NCI-H146 treated with DMSO at 0.1 percent for 48 hours (cell line): Measurements from ENCODE around the gene CAMKMT.
A peak's percentile ranks its signal among the peaks of the same experiment; 100 is the strongest.
"Not testable (repeated sequence)": the region's sequence is repeated elsewhere in the genome, so short reads cannot be mapped to it uniquely, and the experiment has no call there.

Source experiments
- DNase-seq: peaks from one replicate; lab custom pipeline; 2025; ENCODE audit not compliant: unreplicated experiment; lab: John Stamatoyannopoulos, UW

Gene CAMKMT

GRCh38 chr2:44495544-44495943 is 133.8 kb downstream of the CAMKMT start:
- DNase-seq: no peak

DNA sequence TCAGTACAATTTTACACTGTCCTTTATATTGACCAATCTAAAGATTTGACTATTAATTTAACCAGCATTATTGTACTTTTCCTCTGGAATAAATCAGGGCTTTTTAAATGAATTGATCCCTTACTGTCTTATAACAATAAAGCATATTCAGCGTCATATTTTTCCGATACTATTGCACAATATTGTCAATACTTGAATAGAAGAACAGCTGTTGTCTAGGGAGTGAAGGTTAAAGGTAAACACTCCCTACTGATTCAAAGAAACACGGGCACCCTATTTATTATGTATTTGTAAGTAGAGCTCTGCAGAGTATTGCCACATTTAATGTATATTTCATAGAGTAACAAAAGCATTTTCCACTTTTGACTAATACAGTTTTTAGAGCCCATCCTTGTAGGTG is 134.4 kb downstream of the CAMKMT start:
- peak; percentile 46 for DNase-seq

DNA sequence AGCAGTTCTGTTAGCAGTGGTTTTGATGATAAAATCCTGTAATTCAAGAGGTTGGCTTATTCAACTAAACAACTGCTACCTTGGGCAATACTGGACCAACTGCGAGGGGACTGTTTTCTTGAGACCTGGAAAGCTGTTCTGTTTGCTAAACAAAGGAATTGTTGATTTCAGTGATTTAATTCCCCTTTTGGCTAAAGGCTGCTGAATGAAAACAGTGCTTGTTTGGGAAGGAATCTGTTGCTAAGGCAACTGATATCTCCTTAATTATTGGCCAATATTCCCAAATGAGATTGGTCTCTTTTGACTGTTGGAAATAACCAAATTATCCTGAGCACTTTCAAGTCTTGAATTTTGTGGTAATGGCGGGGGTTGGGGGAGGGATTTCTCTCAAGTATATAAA is 136.8 kb downstream of the CAMKMT start:
- no peak for DNase-seq

- not testable (repeated sequence) for DNase-seq
These were observed 143.9 kb downstream of the CAMKMT start for GRCh38 chr2:44505664-44506063.

DNA sequence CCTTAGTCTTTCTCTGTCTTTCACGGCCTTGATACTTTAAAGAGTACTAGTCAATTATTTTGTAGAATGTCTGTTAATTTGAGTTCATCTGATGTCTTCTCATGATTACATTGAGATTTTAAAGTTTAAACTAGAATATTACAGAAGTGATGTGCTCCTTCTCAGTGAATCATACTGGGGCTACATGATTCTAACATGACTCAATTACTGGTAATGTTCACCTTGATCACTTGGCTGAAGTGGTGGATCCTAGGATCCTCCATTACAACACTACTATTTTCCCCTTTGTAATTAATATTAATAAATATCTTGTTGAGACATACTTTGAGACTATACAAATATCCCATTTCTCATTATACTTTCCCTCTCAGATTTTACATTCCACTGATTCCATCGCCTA is 148.5 kb downstream of the CAMKMT start:
- DNase-seq: no peak

GRCh38 chr2:44515416-44515815 is 153.7 kb downstream of the CAMKMT start:
- no peak for DNase-seq

DNA sequence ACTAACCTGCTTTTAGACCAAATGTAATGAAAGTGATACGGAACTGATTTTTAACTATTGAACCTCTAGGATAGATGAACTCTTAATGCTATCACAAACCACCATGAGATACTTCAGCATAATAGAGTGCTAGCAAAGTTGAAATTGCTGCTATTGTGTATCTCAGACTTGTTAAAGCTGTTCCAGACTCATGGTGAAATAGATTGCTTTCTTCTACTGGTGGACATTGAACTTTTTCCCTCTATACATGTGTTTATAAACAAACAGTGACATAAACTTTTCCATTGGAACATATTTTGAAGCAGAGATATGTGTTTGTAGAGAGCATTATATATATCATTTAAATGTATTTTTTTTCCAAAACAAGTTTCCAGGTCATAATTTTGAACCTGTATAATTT is 157.3 kb downstream of the CAMKMT start:
- no peak for DNase-seq

GRCh38 chr2:44522846-44523245 is 161.1 kb downstream of the CAMKMT start:
- no peak for DNase-seq

DNA sequence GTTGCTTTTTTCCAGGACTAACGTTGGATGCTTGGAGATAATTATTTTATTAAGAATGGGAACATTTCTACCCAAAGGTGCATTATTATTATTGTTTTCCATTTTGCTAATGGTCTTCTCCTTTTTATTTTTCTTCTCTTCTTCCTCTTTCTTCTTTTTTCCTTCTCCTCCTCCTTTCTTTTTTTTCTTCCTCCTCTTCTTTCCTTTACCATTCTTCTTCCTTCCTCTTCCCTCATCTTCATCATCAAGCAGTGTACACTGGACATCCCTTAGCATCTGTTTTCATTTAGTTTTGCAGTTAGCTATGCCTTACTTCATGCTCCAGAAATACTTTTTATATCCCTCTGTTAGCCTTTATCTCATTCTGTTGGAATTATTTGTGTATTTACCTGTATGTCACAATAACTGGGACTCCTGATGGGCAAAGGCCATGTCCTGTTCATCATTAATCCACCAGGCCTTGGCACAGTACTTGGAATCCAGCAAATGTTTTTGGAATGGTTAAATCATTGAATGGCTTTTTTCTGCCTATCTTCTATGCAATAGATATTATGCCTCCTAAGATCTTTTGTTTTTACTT is 162.7 kb downstream of the CAMKMT start:
- DNase-seq: no peak

DNA sequence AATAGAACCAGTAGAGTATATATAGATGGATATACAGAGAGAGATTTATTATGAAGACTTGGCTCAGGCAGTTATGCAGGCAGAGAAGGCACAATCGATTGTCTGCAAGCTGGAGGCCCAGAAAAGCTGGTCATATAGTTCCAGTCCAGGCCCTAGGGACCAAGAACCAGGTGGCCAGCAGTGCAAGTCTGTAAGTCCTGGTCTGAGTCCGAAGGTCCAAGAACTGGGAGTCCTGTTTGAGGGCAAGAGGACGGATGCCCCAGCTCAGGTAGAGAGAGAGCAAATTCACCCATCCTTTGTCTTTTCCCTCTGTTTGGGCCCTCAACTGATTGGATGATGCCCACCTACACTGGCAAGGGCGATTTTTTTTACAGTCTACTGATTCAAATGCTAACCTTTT is 164.6 kb downstream of the CAMKMT start:
- DNase-seq: no peak

- DNase-seq: no peak
These were observed 166.8 kb downstream of the CAMKMT start for GRCh38 chr2:44528595-44528994.

DNA sequence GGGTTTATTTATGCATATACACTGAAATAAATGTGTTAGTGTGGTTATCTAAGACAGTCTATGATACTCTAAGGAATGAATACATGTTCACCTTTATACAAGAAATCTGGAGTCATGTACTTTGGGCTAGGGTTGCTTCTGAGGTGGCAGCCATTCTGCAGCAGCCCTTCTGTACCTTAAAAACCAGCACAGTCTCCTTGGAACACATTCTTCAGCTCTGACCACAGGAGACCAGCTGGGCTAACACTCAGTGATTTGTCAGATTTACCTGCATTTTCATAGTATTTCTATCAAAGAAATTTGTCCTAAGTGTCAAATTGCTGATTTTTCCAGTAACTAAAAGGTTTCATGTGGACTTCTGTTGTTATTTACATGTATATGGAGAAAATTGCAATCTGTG is 167.7 kb downstream of the CAMKMT start:
- DNase-seq: no peak

GRCh38 chr2:44531289-44531688 is 169.5 kb downstream of the CAMKMT start:
- no peak for DNase-seq

DNA sequence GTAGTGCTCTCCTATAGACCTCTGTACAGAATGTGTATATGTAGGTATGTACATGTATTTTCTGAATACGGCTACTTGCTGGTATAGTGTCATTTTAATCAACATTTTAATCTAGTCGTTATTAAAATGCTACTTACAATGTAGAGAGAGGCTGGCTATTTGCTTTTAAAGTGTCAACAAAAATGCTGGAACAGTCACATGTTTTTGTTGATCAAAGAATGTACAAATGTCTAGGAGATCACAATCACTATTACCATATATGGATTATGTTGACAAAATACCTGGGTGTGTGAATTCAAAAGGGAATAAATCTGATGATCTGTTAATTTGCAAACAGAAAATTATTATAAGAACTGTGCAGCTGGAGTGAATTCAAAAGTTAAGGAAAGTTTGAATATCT is 170.3 kb downstream of the CAMKMT start:
- no peak for DNase-seq

- no peak for DNase-seq
These were observed 171.8 kb downstream of the CAMKMT start for GRCh38 chr2:44533508-44533907.

DNA sequence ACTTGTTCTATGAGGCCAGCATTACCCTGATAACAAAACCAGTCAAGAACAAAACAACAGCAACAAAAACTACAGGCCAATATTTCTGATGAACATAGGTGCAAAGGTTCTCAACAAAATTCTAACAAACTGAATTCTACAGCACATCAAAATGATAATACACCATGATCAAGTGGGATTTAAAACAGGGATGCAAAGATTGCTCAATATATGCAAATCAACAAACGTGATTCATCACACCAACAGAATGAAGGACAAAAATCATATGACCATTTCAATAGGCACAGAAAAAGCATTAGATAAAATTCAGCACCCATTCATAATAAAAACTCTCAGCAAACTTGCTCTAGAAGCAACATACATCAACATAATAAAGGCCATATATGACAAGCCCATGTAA is 173.6 kb downstream of the CAMKMT start:
- DNase-seq: no peak

GRCh38 chr2:44537264-44537663 is 175.5 kb downstream of the CAMKMT start:
- no peak for DNase-seq

GRCh38 chr2:44542520-44542919 is 180.8 kb downstream of the CAMKMT start:
- DNase-seq: no peak

DNA sequence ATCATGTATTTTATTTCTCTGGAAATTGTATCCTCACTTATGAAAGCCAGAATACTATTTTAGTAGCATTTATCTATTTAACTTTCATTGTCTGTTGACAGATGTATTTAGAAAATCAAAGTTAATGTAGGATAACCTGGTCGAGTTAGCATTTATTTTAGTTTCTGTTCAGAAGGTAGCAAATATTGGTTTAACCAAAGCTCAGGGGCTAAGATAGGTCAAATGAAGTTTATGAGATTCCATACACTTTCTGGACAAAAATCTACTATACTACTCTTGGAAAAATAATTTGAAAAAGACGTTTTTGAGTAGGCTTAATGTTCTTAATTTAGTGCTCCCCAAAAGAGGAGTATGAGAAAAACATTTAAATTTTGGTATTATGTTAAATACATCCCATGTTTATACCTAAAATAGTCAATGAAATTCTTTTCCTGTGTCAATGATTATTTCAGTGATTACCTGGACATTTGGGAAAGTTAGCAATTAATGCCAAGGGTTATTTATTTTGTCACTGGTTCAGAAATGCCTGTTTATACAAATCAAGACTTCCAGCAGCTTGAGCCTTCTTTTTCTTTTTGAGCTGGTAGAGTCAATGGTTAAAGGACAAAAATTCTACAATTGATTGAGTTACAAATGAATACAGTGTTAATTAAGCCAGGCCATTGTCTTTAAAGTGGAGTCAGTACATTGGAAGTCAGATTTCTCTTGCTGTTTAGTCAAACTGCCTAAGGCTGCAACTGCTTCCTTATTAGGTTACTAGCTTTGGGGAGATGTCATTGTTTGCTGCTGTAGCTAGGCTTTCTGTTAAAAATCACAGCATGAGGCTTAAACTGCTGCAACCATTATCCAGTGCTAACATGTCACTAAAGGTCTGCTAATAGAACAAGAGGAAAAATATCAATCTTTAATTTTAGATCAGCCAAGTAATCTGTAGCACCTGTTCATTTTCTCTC is 182.3 kb downstream of the CAMKMT start:
- peak; percentile 98 for DNase-seq

- peak; percentile 66 for DNase-seq
These were observed 183.3 kb downstream of the CAMKMT start for GRCh38 chr2:44545005-44545404.

- DNase-seq: peak; percentile 82
These were observed 184.8 kb downstream of the CAMKMT start for GRCh38 chr2:44546459-44547127.

DNA sequence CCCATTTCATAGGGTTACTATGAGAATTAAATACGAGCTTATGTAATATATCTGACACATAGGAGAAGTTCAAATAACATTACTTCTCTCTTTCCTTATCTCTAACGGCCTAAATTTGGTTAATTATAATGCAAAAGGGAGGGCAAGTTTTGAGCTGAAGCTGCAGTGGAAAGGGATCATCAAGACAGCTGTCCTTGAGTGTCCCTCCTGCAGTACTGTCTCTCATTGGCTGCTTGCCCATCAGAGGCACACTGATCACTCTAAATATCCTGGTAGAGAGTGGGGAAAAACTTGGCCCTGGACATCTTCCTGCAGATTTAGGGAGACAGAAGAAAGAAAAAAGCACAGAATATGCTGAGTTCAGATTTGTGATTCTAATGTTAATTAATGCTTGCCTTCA is 186.0 kb downstream of the CAMKMT start:
- no peak for DNase-seq
